Keratinocyte (primary cell): ENCODE results near the gene COX6B2. TPM values are rescaled to one million over a fixed set of nuclear protein-coding genes. Genes with fewer than 3 reads are reported as not detected.

Experiments
- DNase-seq: peaks from one replicate; pipeline ENCODE4 v3.0.0-alpha.2; 2011; ENCODE audit warnings: low read depth, missing footprints, low spot score
- FAIRE-seq: peaks from 2 replicates; lab custom pipeline; 2011; peaks lifted over from hg19 to GRCh38; lab: Jason Lieb, UNC
- H2AFZ ChIP-seq: 2 replicates; pipeline ENCODE4 v1.6.0; 2012; ENCODE audit warnings: low read length, control low read depth, inconsistent platforms; ENCODE audit not compliant: control insufficient read depth
- H3K27ac ChIP-seq: 2 replicates; pipeline ENCODE4 v1.5.1; 2011; ENCODE audit warnings: low read length; ENCODE audit not compliant: control insufficient read depth, insufficient read depth
- H3K27me3 ChIP-seq: 3 replicates; pipeline ENCODE4 v1.6.0; 2011; ENCODE audit warnings: low read length; ENCODE audit not compliant: control insufficient read depth, insufficient read depth; ENCODE audit errors: extremely low read depth
- H3K36me3 ChIP-seq, 2 experiments: 2 replicates in 1 of 2; 3 replicates in 1 of 2; pipeline ENCODE4 v1.5.1; 2011; ENCODE audit warnings: low read length in 2 of 2, mild to moderate bottlenecking in 1 of 2; ENCODE audit not compliant: control insufficient read depth in 2 of 2, insufficient read depth in 2 of 2; ENCODE audit errors: extremely low read depth in 1 of 2
- H3K4me1 ChIP-seq: 3 replicates; pipeline ENCODE4 v1.5.1; 2011; ENCODE audit warnings: low read length; ENCODE audit not compliant: control insufficient read depth, insufficient read depth; ENCODE audit errors: extremely low read depth
- H3K4me2 ChIP-seq: 3 replicates; pipeline ENCODE4 v1.6.0; 2011; ENCODE audit warnings: low read depth, low read length; ENCODE audit not compliant: control insufficient read depth, insufficient read depth; ENCODE audit errors: extremely low read depth
- H3K4me3 ChIP-seq, 3 experiments: fragments of 200-600 bp in 1 of 3; sonication (generic) in 1 of 3; 2 replicates in 2 of 3; 3 replicates in 1 of 3; pipeline ENCODE4 v1.5.1; 2011 to 2016; ENCODE audit warnings: low read length in 3 of 3, mild to moderate bottlenecking in 3 of 3, control low read depth in 2 of 3, inconsistent platforms in 1 of 3, low read depth in 1 of 3, mixed read lengths in 1 of 3, mixed run types in 1 of 3, moderate library complexity in 1 of 3; ENCODE audit not compliant: control insufficient read depth in 2 of 3, insufficient read depth in 2 of 3; ENCODE audit errors: extremely low read depth in 1 of 3
- H3K79me2 ChIP-seq: 2 replicates; pipeline ENCODE4 v1.6.0; 2012; ENCODE audit warnings: low read length; ENCODE audit not compliant: control insufficient read depth, insufficient read depth
- H3K9ac ChIP-seq: 3 replicates; pipeline ENCODE4 v1.6.0; 2011; ENCODE audit warnings: low read length; ENCODE audit not compliant: control insufficient read depth, insufficient read depth; ENCODE audit errors: extremely low read depth
- H3K9me1 ChIP-seq: 3 replicates; pipeline ENCODE4 v1.6.0; 2011; ENCODE audit warnings: low read length; ENCODE audit not compliant: control insufficient read depth, insufficient read depth; ENCODE audit errors: extremely low read depth
- H3K9me3 ChIP-seq: 2 replicates; pipeline ENCODE4 v1.5.1; 2012; ENCODE audit warnings: low read depth, low read length; ENCODE audit not compliant: control insufficient read depth
- H4K20me1 ChIP-seq: 3 replicates; pipeline ENCODE4 v1.6.0; 2011; ENCODE audit warnings: low read length; ENCODE audit not compliant: control insufficient read depth, insufficient read depth; ENCODE audit errors: extremely low read depth
- EZH2 ChIP-seq: IDR thresholded peaks from one replicate; pipeline ENCODE4 v1.6.1; 2012; ENCODE audit warnings: inconsistent platforms, mild to moderate bottlenecking, low read length, moderate library complexity
- dilution Hi-C: fragments of 300-500 bp; cut with MboI; formaldehyde crosslinking; loops from one replicate; pipeline ENCODE4 v1.7.0; 2020; ENCODE audit warnings: low sequenced_read_pairs; ENCODE audit not compliant: extremely low pct_ligation_motif_present
- polyA plus RNA-seq, 5 experiments: library from polyadenylated mRNA; depleted of rRNA in 3 of 5; stranded (reverse) in 3 of 5; stranded (forward) in 1 of 5; unstranded in 1 of 5; fragments of >200 nt; gene quantifications; 1 replicate in 1 of 5; 2 replicates in 3 of 5; 3 replicates in 1 of 5; pipeline versions ENCODE4 v1.2.1 to v1.2.3, GENCODE V29; 2011 to 2012; ENCODE audit warnings: missing spikeins in 2 of 5, low read depth in 1 of 5, low replicate concordance in 1 of 5
- TF ChIP-seq, protein P1 (sequence below), 3 experiments: IDR thresholded peaks in 1 of 3; conservative IDR thresholded peaks in 1 of 3; optimal IDR thresholded peaks in 1 of 3; 2 replicates in 2 of 3; 3 replicates in 1 of 3; pipeline versions ENCODE3 to v1.5.1; 2011; ENCODE audit warnings: low read length in 3 of 3, mild to moderate bottlenecking in 3 of 3, moderate library complexity in 2 of 3, control low read depth in 1 of 3, inconsistent platforms in 1 of 3; ENCODE audit not compliant: insufficient read depth in 2 of 3; ENCODE audit errors: extremely low read depth in 1 of 3

COX6B2 gene
- polyA plus RNA-seq, 1 donor (not counting 4 experiments of a cell fraction or from before 2014, with no cell fraction given) = 1.4 TPM

DNA sequence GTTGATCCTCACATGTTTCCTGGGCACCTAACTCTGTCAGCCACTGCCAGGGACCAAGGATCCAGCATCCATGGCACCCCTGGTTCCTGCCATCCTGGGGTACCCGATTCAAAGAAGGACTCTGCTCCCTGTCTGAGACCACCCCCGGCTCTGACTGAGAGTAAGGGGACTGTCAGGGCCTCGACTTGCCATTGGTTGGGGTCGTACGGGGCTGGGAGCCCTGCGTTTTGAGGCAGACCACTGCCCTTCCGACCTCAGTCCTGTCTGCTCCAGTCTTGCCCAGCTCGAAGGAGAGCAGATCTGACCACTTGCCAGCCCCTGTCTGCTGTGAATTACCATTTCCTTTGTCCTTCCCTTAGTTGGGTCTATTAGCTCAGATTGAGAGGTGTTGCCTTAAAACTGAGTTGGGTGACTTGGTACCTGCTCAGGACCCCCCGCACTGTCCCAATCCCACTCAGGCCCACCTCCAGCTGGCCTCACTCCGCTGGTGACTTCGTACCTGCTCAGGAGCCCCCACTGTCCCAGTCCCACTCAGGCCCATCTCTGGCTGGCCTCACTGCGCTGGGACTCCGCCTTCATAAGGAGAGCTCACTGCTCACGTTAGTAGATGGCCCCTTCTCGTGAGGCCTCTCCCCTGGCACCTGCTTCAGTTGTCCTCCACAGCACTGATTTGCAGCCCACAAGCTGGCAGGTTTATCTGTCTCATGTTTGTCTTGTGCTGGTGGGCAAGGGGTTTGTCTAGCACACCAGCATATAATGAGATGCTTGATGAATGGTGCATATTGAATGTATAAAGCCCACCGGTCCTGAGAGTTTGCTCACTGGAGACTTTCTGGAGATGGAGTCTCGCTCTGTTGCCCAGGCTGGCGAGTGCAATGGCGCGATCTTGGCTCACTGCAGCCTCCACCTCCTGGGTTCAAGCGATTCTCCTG, 35.1 kb upstream of the COX6B2 start:
- no peak overlapping the region for H3K27ac ChIP-seq
- H3K4me2 ChIP-seq = no peak overlapping the region
- H3K4me1 ChIP-seq = peaks cover 25% of the 10 kb centered on the region
- H3K9ac ChIP-seq = peak overlapping the region; percentile 7
- H3K27me3 ChIP-seq = no peaks in the 10 kb centered on the region
- dilution Hi-C loops = no loop called here
- H3K79me2 ChIP-seq = peaks cover 43% of the 10 kb centered on the region
- no peaks in the 10 kb centered on the region for H3K9me3 ChIP-seq
- H2AFZ ChIP-seq = no peak overlapping the region
- H4K20me1 ChIP-seq = peaks cover 44% of the 10 kb centered on the region
- TF ChIP-seq, protein P1, sequence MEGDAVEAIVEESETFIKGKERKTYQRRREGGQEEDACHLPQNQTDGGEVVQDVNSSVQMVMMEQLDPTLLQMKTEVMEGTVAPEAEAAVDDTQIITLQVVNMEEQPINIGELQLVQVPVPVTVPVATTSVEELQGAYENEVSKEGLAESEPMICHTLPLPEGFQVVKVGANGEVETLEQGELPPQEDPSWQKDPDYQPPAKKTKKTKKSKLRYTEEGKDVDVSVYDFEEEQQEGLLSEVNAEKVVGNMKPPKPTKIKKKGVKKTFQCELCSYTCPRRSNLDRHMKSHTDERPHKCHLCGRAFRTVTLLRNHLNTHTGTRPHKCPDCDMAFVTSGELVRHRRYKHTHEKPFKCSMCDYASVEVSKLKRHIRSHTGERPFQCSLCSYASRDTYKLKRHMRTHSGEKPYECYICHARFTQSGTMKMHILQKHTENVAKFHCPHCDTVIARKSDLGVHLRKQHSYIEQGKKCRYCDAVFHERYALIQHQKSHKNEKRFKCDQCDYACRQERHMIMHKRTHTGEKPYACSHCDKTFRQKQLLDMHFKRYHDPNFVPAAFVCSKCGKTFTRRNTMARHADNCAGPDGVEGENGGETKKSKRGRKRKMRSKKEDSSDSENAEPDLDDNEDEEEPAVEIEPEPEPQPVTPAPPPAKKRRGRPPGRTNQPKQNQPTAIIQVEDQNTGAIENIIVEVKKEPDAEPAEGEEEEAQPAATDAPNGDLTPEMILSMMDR (optimal IDR thresholded peaks at IDR 0.05 in 1 of 3, IDR thresholded peaks at IDR 0.05 in 1 of 3, conservative IDR thresholded peaks at IDR 0.05 in 1 of 3; ENCODE audit: extremely low read depth in 1 of 3, insufficient read depth in 2 of 3, low read length in 3 of 3) = no peak
- no peak for TF ChIP-seq EZH2
- peaks cover 31 to 35% of the 10 kb centered on the region in 2 experiments for H3K36me3 ChIP-seq
- FAIRE-seq (no peak), DNase-seq (no peak)
- H3K9me1 ChIP-seq = peaks cover 12% of the 10 kb centered on the region
- no peak overlapping the region for H3K4me3 ChIP-seq

DNA sequence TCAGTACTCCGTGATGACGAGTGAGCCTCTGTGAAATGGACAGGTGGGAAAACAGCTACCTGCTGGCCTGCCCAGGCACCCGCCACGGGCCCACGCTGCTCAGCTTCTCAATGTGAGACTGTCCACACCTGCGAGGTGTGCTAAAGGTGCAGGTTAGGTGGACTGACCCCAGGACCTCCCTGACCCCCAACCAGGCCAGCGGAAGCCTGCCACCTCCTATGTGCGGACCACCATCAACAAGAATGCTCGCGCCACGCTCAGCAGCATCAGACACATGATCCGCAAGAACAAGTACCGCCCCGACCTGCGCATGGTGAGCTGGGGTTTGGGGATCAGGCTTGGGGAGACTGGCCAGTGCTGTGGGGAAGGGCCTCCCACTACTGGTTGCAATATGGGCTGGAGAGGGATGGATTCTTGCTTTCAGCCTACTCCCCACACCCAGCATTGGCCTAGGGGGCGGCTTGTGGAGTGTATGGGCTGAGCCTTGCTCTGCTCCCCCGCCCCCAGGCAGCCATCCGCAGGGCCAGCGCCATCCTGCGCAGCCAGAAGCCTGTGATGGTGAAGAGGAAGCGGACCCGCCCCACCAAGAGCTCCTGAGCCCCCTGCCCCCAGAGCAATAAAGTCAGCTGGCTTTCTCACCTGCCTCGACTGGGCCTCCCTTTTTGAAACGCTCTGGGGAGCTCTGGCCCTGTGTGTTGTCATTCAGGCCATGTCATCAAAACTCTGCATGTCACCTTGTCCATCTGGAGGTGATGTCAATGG, 33.4 kb upstream of the COX6B2 start:
- H3K9me3 ChIP-seq = no peaks in the 10 kb centered on the region
- H3K9ac ChIP-seq = peak overlapping the region; percentile 92
- peak overlapping the region; percentile 76 to 97 (median 94) for H3K4me3 ChIP-seq
- peaks cover 44% of the 10 kb centered on the region for H4K20me1 ChIP-seq
- H3K36me3 ChIP-seq = peaks cover 31 to 35% of the 10 kb centered on the region in 2 experiments
- dilution Hi-C loops = no loop called here
- H2AFZ ChIP-seq = no peak overlapping the region
- FAIRE-seq (no peak), DNase-seq (no peak)
- peak overlapping the region; percentile 93 for H3K4me2 ChIP-seq
- peaks cover 30% of the 10 kb centered on the region for H3K4me1 ChIP-seq
- no peak overlapping the region for H3K27ac ChIP-seq
- H3K27me3 ChIP-seq = no peaks in the 10 kb centered on the region
- H3K79me2 ChIP-seq = peaks cover 43% of the 10 kb centered on the region
- TF ChIP-seq EZH2 = no peak
- TF ChIP-seq, protein P1 (optimal IDR thresholded peaks at IDR 0.05 in 1 of 3, IDR thresholded peaks at IDR 0.05 in 1 of 3, conservative IDR thresholded peaks at IDR 0.05 in 1 of 3; ENCODE audit: extremely low read depth in 1 of 3, insufficient read depth in 2 of 3, low read length in 3 of 3) = no peak
- H3K9me1 ChIP-seq = peaks cover 12% of the 10 kb centered on the region
